Neural cell (in vitro differentiated cells): ENCODE results near the gene GXYLT2. TPM values are rescaled to one million over a fixed set of nuclear protein-coding genes. Genes with fewer than 3 reads are reported as not detected.

Source experiments
- H2AFZ ChIP-seq: fragments of 200-600, 300-800 bp; sonication (generic), shearing (Covaris generic); 2 replicates; pipeline ENCODE4 v1.6.0; 2014; ENCODE audit warnings: low read depth, mild to moderate bottlenecking, antibody characterized with exemption, low read length, moderate library complexity
- H3F3A ChIP-seq: fragments of 200-600 bp; shearing (Covaris generic); 2 replicates; pipeline ENCODE4 v1.6.1; 2016; ENCODE audit warnings: mild to moderate bottlenecking, moderate library complexity, mixed read lengths, antibody characterized with exemption, low read length; ENCODE audit not compliant: insufficient read depth, poor library complexity, severe bottlenecking
- H3K27ac ChIP-seq: fragments of 200-600, 300-800 bp; sonication (generic), shearing (Covaris generic); 2 replicates; pipeline ENCODE4 v1.5.1; 2014; ENCODE audit warnings: mild to moderate bottlenecking, low read length, moderate library complexity
- H3K27me3 ChIP-seq: fragments of 300-800, 200-600 bp; sonication (generic), shearing (Covaris generic); 2 replicates; pipeline ENCODE4 v1.6.0; 2014; ENCODE audit warnings: mild to moderate bottlenecking, low read depth, low read length, moderate library complexity; ENCODE audit not compliant: insufficient read depth
- H3K36me3 ChIP-seq: fragments of 300-800, 200-600 bp; sonication (generic), shearing (Covaris generic); 2 replicates; pipeline ENCODE4 v1.5.1; 2014; ENCODE audit warnings: mild to moderate bottlenecking, antibody characterized with exemption, low read length, moderate library complexity; ENCODE audit not compliant: insufficient read depth
- H3K4me2 ChIP-seq: fragments of 300-800, 200-600 bp; sonication (generic), shearing (Covaris generic); 2 replicates; pipeline ENCODE4 v1.6.0; 2014; ENCODE audit warnings: mild to moderate bottlenecking, low read length
- H3K4me3 ChIP-seq: fragments of 300-800, 200-600 bp; sonication (generic), shearing (Covaris generic); 2 replicates; pipeline ENCODE4 v1.5.1; 2014; ENCODE audit warnings: mild to moderate bottlenecking, low read length, moderate library complexity
- H3K79me2 ChIP-seq: fragments of 200-600 bp; shearing (Covaris generic); replicated peaks from 2 replicates; pipeline ENCODE4 v1.6.0; 2014; ENCODE audit warnings: mild to moderate bottlenecking, low read length, moderate library complexity; ENCODE audit not compliant: insufficient read depth
- H3K9ac ChIP-seq: fragments of 300-800, 200-600 bp; sonication (generic), shearing (Covaris generic); 2 replicates; pipeline ENCODE4 v1.6.1; 2016; ENCODE audit warnings: mild to moderate bottlenecking, low read length, mixed read lengths
- H3K9me2 ChIP-seq: fragments of 200-600 bp; shearing (Covaris generic); 2 replicates; pipeline ENCODE4 v1.6.1; 2016; ENCODE audit warnings: mild to moderate bottlenecking, low read length, mixed read lengths; ENCODE audit not compliant: insufficient read depth
- H3K9me3 ChIP-seq: fragments of 200-600, 300-800 bp; sonication (generic), shearing (Covaris generic); 2 replicates; pipeline ENCODE4 v1.6.1; 2016; ENCODE audit warnings: mild to moderate bottlenecking, mixed run types, low read length, moderate library complexity, mixed read lengths
- H4K20me1 ChIP-seq: fragments of 200-600 bp; shearing (Covaris generic); 2 replicates; pipeline ENCODE4 v1.6.1; 2016; ENCODE audit warnings: mild to moderate bottlenecking, mixed run types; ENCODE audit not compliant: insufficient read depth
- EP300 ChIP-seq: fragments of 450-650 bp; conservative IDR thresholded peaks from 2 replicates; pipeline ENCODE4 v1.6.1; 2014; ENCODE audit warnings: antibody characterized with exemption, mild to moderate bottlenecking, moderate library complexity; ENCODE audit not compliant: poor library complexity, severe bottlenecking
- EZH2 ChIP-seq: fragments of 200-600, 300-800 bp; shearing (Covaris generic), sonication (generic); IDR thresholded peaks from 2 replicates; pipeline ENCODE4 v1.6.1; 2014; ENCODE audit warnings: antibody characterized with exemption, low read length, borderline replicate concordance, mild to moderate bottlenecking; ENCODE audit not compliant: insufficient read depth, poor library complexity, severe bottlenecking
- MXI1 ChIP-seq: fragments of 450-650 bp; conservative IDR thresholded peaks from 2 replicates; pipeline ENCODE4 v1.6.1; 2014; ENCODE audit warnings: antibody characterized with exemption, mild to moderate bottlenecking; ENCODE audit not compliant: poor library complexity, severe bottlenecking
- POLR2AphosphoS5 ChIP-seq: IDR thresholded peaks from 2 replicates; pipeline ENCODE4 v1.6.1; 2012
- RAD21 ChIP-seq: fragments of 450-650 bp; conservative IDR thresholded peaks from 2 replicates; pipeline ENCODE4 v1.6.1; 2014; ENCODE audit warnings: antibody characterized with exemption, mild to moderate bottlenecking, moderate library complexity
- SMC3 ChIP-seq: fragments of 450-650 bp; conservative IDR thresholded peaks from 2 replicates; pipeline ENCODE4 v1.6.1; 2014; ENCODE audit warnings: antibody characterized with exemption, mild to moderate bottlenecking, moderate library complexity; ENCODE audit not compliant: poor library complexity
- TAF1 ChIP-seq: IDR thresholded peaks from 2 replicates; pipeline ENCODE4 v1.6.1; 2012; ENCODE audit warnings: low read depth
- polyA plus RNA-seq: library from polyadenylated mRNA; depleted of rRNA; stranded (reverse); fragments of >200 nt; gene quantifications from 2 replicates; pipeline ENCODE4 v1.2.3, GENCODE V29; 2014
- TF ChIP-seq, protein P1 (sequence below): fragments of 450-650 bp; IDR thresholded peaks from 2 replicates; pipeline ENCODE4 v1.5.1; 2014; ENCODE audit warnings: antibody characterized with exemption, mild to moderate bottlenecking, moderate library complexity; ENCODE audit not compliant: poor library complexity, severe bottlenecking
- TF ChIP-seq, protein P2 (sequence below): IDR thresholded peaks from 2 replicates; pipeline ENCODE4 v1.6.1; 2012; ENCODE audit warnings: borderline replicate concordance

GXYLT2 gene
- polyA plus RNA-seq, 1 donor from 2014 or later: 0.48 TPM

DNA sequence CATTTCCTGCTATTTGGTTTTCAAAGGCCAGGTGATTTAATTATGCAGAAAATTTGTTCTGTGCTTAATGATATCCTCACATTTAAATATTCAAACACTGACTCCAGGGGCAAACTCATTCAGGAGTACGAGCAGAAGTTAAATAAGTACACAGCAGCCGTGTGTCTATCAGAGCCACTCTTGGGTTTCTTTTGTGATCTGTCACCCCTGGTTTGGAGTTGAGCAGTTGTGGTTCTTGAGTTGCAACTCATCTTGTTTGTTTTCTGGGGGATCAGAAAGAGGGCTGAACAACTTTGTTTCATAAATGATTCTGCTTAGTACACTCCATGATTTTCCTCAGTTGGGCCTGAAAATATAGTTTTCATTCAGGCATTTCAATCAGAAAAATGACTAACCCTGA lies 83.1 kb downstream of the GXYLT2 start:
- no peak overlapping the region for H3K4me3 ChIP-seq
- H2AFZ ChIP-seq: no peak overlapping the region
- no peak overlapping the region for H3K27ac ChIP-seq
- H3K4me2 ChIP-seq: no peak overlapping the region
- no peaks in the 10 kb centered on the region for H3K9me2 ChIP-seq
- no peaks in the 10 kb centered on the region for H3K79me2 ChIP-seq
- no peaks in the 10 kb centered on the region for H3K27me3 ChIP-seq
- H4K20me1 ChIP-seq: no peaks in the 10 kb centered on the region
- H3K9ac ChIP-seq: no peak overlapping the region
- H3K36me3 ChIP-seq: no peaks in the 10 kb centered on the region
- no peaks in the 10 kb centered on the region for H3K9me3 ChIP-seq
- TF ChIP-seq EZH2 (no peak), MXI1 (no peak), RAD21 (no peak), SMC3 (no peak), TAF1 (no peak), POLR2AphosphoS5 (no peak), EP300 (no peak)
- TF ChIP-seq, protein P1, sequence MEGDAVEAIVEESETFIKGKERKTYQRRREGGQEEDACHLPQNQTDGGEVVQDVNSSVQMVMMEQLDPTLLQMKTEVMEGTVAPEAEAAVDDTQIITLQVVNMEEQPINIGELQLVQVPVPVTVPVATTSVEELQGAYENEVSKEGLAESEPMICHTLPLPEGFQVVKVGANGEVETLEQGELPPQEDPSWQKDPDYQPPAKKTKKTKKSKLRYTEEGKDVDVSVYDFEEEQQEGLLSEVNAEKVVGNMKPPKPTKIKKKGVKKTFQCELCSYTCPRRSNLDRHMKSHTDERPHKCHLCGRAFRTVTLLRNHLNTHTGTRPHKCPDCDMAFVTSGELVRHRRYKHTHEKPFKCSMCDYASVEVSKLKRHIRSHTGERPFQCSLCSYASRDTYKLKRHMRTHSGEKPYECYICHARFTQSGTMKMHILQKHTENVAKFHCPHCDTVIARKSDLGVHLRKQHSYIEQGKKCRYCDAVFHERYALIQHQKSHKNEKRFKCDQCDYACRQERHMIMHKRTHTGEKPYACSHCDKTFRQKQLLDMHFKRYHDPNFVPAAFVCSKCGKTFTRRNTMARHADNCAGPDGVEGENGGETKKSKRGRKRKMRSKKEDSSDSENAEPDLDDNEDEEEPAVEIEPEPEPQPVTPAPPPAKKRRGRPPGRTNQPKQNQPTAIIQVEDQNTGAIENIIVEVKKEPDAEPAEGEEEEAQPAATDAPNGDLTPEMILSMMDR: no peak
- TF ChIP-seq, protein P2, sequence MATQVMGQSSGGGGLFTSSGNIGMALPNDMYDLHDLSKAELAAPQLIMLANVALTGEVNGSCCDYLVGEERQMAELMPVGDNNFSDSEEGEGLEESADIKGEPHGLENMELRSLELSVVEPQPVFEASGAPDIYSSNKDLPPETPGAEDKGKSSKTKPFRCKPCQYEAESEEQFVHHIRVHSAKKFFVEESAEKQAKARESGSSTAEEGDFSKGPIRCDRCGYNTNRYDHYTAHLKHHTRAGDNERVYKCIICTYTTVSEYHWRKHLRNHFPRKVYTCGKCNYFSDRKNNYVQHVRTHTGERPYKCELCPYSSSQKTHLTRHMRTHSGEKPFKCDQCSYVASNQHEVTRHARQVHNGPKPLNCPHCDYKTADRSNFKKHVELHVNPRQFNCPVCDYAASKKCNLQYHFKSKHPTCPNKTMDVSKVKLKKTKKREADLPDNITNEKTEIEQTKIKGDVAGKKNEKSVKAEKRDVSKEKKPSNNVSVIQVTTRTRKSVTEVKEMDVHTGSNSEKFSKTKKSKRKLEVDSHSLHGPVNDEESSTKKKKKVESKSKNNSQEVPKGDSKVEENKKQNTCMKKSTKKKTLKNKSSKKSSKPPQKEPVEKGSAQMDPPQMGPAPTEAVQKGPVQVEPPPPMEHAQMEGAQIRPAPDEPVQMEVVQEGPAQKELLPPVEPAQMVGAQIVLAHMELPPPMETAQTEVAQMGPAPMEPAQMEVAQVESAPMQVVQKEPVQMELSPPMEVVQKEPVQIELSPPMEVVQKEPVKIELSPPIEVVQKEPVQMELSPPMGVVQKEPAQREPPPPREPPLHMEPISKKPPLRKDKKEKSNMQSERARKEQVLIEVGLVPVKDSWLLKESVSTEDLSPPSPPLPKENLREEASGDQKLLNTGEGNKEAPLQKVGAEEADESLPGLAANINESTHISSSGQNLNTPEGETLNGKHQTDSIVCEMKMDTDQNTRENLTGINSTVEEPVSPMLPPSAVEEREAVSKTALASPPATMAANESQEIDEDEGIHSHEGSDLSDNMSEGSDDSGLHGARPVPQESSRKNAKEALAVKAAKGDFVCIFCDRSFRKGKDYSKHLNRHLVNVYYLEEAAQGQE: no peak
- H3F3A ChIP-seq: no peaks in the 10 kb centered on the region

DNA sequence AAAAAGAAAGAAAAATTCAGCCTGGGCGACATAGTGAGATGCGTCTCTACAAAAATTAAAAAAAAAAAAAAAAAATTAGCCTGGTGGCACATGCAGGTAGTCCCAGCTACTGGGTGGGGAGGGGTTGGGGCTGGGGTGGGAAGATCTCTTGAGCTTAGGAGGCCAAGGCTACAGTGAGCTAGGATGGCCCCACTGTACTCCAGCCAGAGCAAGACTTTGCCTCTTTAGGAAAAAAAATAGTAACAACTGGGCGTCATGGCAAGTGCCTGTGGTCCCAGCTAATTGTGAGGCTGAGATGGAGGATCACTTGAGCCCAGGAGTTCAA lies 84.8 kb downstream of the GXYLT2 start:
- H3K9me2 ChIP-seq: no peaks in the 10 kb centered on the region
- no peak overlapping the region for H3K4me3 ChIP-seq
- no peak overlapping the region for H3K4me2 ChIP-seq
- TF ChIP-seq EZH2 (no peak), RAD21 (no peak), EP300 (no peak), POLR2AphosphoS5 (no peak), TAF1 (no peak), SMC3 (no peak), MXI1 (no peak)
- TF ChIP-seq, protein P1: no peak
- TF ChIP-seq, protein P2: no peak
- no peak overlapping the region for H2AFZ ChIP-seq
- H3K36me3 ChIP-seq: no peaks in the 10 kb centered on the region
- H3K27me3 ChIP-seq: no peaks in the 10 kb centered on the region
- no peak overlapping the region for H3K27ac ChIP-seq
- H3F3A ChIP-seq: no peaks in the 10 kb centered on the region
- H4K20me1 ChIP-seq: no peaks in the 10 kb centered on the region
- no peak overlapping the region for H3K9ac ChIP-seq
- no peaks in the 10 kb centered on the region for H3K79me2 ChIP-seq
- no peaks in the 10 kb centered on the region for H3K9me3 ChIP-seq
